Neuron (in vitro differentiated cells): ENCODE data around the gene TYRO3.

Source experiments
- H2AFZ ChIP-seq: one replicate; pipeline ENCODE4 v1.6.1; 2013; ENCODE audit warnings: low read depth, mild to moderate bottlenecking, inconsistent platforms, low read length, moderate library complexity
- H3K27me3 ChIP-seq: one replicate; pipeline ENCODE4 v1.6.1; 2013; ENCODE audit warnings: low read length; ENCODE audit not compliant: insufficient read depth
- H3K36me3 ChIP-seq: one replicate; pipeline ENCODE4 v1.6.1; 2013; ENCODE audit warnings: low read length; ENCODE audit not compliant: insufficient read depth
- H3K4me1 ChIP-seq: one replicate; pipeline ENCODE4 v1.6.1; 2013; ENCODE audit warnings: low read length; ENCODE audit not compliant: insufficient read depth
- H3K4me3 ChIP-seq: 2 replicates; pipeline ENCODE4 v1.5.1; 2013; ENCODE audit warnings: mild to moderate bottlenecking, low read length, moderate library complexity
- H3K9me3 ChIP-seq: one replicate; pipeline ENCODE4 v1.6.1; 2013; ENCODE audit warnings: low read length

Gene TYRO3

DNA sequence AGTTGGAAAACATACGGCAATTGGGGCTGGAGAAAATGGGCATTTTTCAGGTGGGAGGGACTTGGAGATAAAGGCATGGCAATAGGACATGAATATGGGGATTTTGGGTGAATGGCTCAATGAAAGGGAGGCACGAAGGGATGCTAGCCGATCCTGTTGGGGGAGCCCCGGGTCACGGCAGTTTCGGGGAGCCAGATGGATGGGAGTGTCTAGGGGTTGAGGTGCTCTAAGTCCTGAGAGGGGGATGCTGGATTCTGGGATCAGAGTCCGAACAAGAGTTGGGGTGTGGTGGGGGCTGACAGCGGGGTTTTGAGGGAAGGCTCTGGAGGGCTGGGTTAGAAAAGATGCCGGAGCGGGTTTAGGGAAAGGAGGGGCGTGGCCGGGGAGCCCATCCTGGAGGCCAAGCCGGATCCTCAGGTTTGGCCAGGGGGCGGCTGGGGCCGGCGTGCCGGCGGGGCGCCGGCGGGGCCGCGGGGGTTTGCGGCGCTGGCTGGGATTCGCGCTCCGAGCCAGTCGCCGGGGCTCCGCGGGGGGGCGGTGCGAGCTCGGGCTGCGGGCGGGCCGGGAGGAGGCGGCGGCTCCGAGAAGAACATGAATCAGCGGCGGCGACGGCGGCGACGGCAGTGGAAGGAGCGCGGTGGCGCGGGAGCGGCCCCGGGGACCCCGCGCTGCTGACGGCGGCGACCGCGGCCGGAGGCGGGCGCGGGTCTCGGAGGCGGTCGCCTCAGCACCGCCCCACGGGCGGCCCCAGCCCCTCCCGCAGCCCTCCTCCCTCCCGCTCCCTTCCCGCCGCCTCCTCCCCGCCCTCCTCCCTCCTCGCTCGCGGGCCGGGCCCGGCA, at the start of gene TYRO3:
TSS of gene TYRO3 (plus strand) at position 813 of the 839 bp plus-strand sequence. CDS start 46 bp downstream, outside the sequence.
- H3K4me1 ChIP-seq: peaks cover 31% of the 10 kb centered on the region
- no peaks in the 10 kb centered on the region for H3K9me3 ChIP-seq
- H3K4me3 ChIP-seq: peak within 1 kb of the TSS; percentile 69
- peaks cover 3% of the 10 kb centered on the region for H3K27me3 ChIP-seq
- peak within 1 kb of the TSS; percentile 44 for H2AFZ ChIP-seq
- H3K36me3 ChIP-seq: no peaks in the 10 kb centered on the region

GRCh38 chr15:41510728-41511127, 48.3 kb upstream of the TYRO3 start:
- H3K4me1 ChIP-seq: peaks cover 12% of the 10 kb centered on the region
- H3K4me3 ChIP-seq: no peak overlapping the region
- no peak overlapping the region for H2AFZ ChIP-seq
- H3K36me3 ChIP-seq: no peaks in the 10 kb centered on the region
- H3K27me3 ChIP-seq: peaks cover 68% of the 10 kb centered on the region
- H3K9me3 ChIP-seq: peaks cover 3% of the 10 kb centered on the region

- no peak overlapping the region for H2AFZ ChIP-seq
- H3K4me3 ChIP-seq: no peak overlapping the region
- no peaks in the 10 kb centered on the region for H3K36me3 ChIP-seq
- peaks cover 12% of the 10 kb centered on the region for H3K4me1 ChIP-seq
- H3K9me3 ChIP-seq: peaks cover 3% of the 10 kb centered on the region
- peaks cover 64% of the 10 kb centered on the region for H3K27me3 ChIP-seq
These were observed 47.6 kb upstream of the TYRO3 start for GRCh38 chr15:41511331-41511898.

DNA sequence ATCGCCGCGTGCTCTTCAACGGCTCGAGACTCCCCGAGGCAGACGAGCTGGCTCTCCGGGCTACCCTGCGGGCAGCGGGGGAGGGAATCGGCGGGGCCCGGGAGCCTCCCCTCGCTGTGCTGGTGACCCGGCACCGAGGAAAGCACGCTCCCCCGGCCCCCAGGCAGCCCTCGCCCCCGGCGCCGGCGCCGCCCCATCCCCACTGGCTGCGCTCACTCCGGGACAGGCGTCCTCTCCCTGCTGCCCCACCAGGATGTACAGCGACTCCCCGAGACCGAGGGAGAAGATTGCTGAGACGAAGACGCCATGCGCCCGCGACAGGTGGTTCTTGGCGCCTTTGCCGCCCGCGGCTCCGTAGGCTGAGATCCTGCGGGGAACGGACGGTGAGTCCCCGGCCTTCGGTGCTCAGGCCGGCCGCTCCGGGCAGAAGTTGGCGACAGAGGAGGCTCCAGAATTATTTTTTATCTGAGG, 47.1 kb upstream of the TYRO3 start:
- peaks cover 12% of the 10 kb centered on the region for H3K4me1 ChIP-seq
- H3K4me3 ChIP-seq: no peak overlapping the region
- peaks cover 61% of the 10 kb centered on the region for H3K27me3 ChIP-seq
- no peak overlapping the region for H2AFZ ChIP-seq
- no peaks in the 10 kb centered on the region for H3K36me3 ChIP-seq
- peaks cover 3% of the 10 kb centered on the region for H3K9me3 ChIP-seq

DNA sequence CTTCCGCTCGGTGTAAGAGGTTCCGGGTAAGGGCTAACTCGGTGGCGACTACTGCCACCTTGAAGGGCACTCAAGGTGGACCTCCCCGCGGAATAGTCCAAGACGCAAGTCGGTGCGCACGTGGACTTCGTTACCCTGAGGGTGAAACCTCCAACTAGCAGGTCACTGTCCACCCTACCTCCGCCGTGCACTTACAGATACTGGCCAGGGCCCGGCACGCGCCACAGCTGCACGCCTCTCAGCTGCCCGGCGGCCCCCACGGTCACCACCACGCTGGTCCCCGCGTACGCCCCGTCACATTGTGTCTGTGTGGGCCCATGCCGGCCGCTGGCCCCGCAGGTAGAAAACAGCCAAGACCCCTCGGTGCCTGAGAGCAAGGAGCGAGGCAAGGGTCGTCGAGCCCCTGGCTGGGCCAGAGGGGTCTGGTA, 46.5 kb upstream of the TYRO3 start:
- H2AFZ ChIP-seq: no peak overlapping the region
- peaks cover 3% of the 10 kb centered on the region for H3K9me3 ChIP-seq
- no peak overlapping the region for H3K4me3 ChIP-seq
- peaks cover 12% of the 10 kb centered on the region for H3K4me1 ChIP-seq
- H3K36me3 ChIP-seq: peaks cover under 1% of the 10 kb centered on the region
- H3K27me3 ChIP-seq: peaks cover 55% of the 10 kb centered on the region

GRCh38 chr15:41512940-41513505, 46.0 kb upstream of the TYRO3 start:
- Histone ChIP-seq H2AFZ (no peak overlapping the region), H3K9me3 (peaks cover 3% of the 10 kb centered on the region), H3K27me3 (peaks cover 51% of the 10 kb centered on the region), H3K4me3 (no peak overlapping the region), H3K36me3 (peaks cover 4% of the 10 kb centered on the region), H3K4me1 (peaks cover 12% of the 10 kb centered on the region)

DNA sequence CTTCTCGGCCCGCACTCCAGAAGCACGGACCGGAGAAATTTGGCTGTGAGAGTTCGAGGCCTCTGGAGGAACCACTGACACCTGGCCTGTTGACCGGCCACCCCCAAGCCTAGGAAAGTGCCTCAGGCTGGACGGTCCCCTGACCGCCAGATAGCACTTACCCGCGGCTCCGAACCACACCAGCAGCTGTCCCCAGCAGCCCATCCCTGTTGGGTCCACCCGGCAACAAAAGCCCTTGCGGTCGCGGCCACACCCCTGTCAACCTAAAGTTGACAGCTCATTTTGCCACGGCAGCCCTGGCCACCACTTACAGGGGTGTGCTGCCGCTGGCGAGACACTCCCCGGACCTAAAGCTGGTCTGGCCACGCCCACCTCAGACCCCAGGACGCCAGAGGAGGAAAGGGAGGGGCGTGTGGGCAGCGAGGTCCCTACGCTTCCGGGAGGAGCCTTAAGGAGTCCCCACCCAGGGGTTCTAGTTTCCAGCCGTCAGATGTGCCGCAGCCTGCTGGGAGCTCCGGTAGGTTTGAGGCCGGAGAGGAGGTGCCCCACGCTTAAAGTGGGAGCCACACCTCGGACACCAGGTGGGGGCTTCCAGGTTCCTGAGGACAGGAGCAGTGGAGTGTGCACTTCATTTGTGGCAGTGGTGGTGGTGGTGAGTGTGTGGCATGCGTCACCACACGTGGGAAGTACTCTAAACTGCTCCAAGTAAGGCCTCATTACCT, 45.3 kb upstream of the TYRO3 start, which contains the start of gene LTK:
TSS of gene LTK (minus strand) at position 322 of the 722 bp plus-strand sequence. CDS start at position 204, 118 bp downstream.
- Histone ChIP-seq H3K9me3 (peaks cover 3% of the 10 kb centered on the region), H3K27me3 (peaks cover 47% of the 10 kb centered on the region), H2AFZ (no peak within 1 kb of the TSS), H3K36me3 (peaks cover 7% of the 10 kb centered on the region), H3K4me3 (no peak within 1 kb of the TSS), H3K4me1 (peaks cover 12% of the 10 kb centered on the region)

DNA sequence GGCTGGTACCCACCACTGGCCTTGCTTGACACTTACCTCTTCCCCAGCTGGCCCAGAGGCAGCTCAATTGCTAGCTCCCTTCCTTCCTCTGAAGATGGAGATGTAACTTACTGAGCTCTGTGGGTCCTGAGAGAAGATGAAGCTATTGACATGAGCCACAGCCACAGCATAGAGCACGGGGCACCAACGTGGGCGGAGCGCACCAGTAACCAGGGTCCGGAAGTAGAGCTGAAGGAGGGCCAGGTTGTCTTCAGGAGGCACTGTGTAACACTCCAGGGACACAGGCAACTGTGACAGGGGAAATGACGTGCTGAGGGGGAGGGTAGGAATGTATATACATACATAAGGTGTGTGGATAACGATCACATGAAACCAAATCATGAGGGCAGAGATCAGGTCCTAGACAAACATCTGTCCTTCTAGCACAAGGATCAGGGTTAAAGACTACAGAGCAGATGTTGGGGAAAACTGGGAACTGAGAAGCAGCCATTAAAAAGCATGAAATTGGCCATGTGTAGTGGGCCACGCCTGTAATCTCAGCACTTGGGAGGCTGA, 41.0 kb upstream of the TYRO3 start:
- Histone ChIP-seq H3K4me1 (no peaks in the 10 kb centered on the region), H3K36me3 (peaks cover 25% of the 10 kb centered on the region), H3K4me3 (no peak overlapping the region), H2AFZ (no peak overlapping the region), H3K27me3 (peaks cover 12% of the 10 kb centered on the region), H3K9me3 (peaks cover 3% of the 10 kb centered on the region)

DNA sequence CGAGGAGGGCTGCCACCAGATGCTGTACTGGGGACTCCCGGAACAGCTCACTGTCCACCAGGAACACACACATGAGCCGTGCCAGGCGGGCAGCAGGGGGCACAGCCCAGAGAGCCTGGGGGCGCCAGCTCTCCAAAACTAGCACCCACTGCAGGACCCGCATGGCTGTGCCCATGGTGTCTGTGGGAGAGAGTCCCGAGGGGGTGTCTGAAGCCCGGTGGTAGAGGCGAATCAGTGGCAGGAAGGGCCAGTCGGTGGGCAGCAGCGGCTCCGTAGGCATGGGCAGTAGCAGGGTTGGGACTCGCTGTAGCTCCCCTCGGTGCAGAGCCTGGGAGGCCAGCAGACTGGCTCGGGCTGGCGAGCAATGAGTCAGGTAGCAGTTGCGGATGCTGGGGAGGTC, 38.4 kb upstream of the TYRO3 start:
- H2AFZ ChIP-seq: no peak overlapping the region
- H3K36me3 ChIP-seq: peaks cover 38% of the 10 kb centered on the region
- H3K27me3 ChIP-seq: no peaks in the 10 kb centered on the region
- no peaks in the 10 kb centered on the region for H3K4me1 ChIP-seq
- H3K4me3 ChIP-seq: no peak overlapping the region
- no peaks in the 10 kb centered on the region for H3K9me3 ChIP-seq

DNA sequence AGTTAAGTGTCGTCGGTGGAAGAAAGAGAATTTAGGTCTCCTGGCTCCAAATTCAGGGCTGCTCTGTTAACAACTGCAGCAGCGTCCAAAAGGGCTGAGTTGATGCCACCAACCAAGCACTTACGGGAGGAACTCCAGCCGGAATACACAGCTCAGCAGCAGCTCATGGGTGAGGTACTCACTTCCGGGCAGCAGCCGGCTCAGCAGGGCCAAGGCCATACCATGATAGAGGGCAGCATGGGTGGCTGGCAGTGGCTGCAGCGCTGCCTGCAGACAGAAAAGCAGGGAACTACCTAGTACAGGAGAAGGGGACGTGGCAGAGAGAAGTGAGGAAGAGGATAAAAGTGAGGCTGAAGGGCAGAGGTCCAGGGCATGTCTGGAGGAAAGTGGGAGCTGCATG, 37.4 kb upstream of the TYRO3 start:
- no peaks in the 10 kb centered on the region for H3K9me3 ChIP-seq
- no peaks in the 10 kb centered on the region for H3K4me1 ChIP-seq
- peaks cover 44% of the 10 kb centered on the region for H3K36me3 ChIP-seq
- no peak overlapping the region for H2AFZ ChIP-seq
- H3K4me3 ChIP-seq: no peak overlapping the region
- H3K27me3 ChIP-seq: no peaks in the 10 kb centered on the region

DNA sequence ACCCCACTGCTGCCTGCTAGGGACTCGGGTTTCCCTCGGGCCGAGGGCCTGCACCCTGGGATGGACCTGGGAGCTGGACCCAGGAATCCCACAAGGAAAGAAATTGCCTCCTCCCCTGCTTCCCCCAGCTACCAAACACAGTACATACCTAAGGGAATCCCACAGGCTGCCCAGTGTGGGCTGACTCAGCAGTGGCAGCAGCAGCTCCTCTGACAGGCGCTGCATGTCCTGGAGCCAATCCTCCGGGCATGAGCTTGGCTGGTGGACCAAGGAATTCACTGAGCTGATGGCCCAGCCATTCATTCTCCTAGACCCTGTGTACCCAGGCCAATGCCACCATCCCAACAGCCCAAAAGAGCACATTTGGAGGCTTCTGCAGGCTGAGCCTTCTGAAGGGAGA, 35.9 kb upstream of the TYRO3 start:
- H3K4me3 ChIP-seq: no peak overlapping the region
- H3K9me3 ChIP-seq: no peaks in the 10 kb centered on the region
- peaks cover 53% of the 10 kb centered on the region for H3K36me3 ChIP-seq
- no peak overlapping the region for H2AFZ ChIP-seq
- H3K27me3 ChIP-seq: no peaks in the 10 kb centered on the region
- H3K4me1 ChIP-seq: no peaks in the 10 kb centered on the region

DNA sequence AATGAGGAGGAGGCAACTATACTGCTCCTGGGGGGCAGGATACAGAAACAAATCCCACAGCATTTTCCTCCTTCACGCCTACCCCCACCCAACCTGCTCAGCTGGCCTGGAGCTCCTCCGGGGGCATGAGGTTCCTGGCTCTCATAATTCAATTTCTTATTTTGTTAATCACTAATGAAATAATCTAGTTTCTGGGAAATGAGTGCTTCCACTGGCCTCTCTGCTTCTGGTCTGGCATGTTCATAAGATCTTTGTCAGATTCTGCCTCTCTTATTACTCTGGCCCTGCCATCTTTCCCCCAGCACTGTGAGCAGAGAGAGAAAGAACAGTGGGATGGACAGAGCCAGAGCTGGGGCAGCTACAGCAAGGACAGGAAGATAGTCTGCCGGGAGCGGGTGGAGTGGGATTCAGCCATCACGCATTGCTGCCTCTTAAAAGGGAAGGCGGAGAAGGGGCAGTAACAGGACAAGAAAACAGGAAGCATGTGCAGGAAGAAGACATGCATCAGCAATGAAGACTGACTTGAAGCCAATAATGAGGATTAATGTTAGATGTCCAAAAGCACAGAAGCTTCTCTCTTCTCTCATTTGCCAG, 28.6 kb upstream of the TYRO3 start:
- no peak overlapping the region for H2AFZ ChIP-seq
- H3K36me3 ChIP-seq: peaks cover 77% of the 10 kb centered on the region
- no peaks in the 10 kb centered on the region for H3K9me3 ChIP-seq
- H3K4me3 ChIP-seq: no peak overlapping the region
- no peaks in the 10 kb centered on the region for H3K27me3 ChIP-seq
- H3K4me1 ChIP-seq: no peaks in the 10 kb centered on the region
